Stimulated activated CD8-positive, alpha-beta memory T cell treated with anti-CD3 and anti-CD28 coated beads, Interleukin-15, amount 100 ng/mL, for 24 hours (primary cell): Measurements from ENCODE around the gene TMCO5A.

ENCODE experiments used
- DNase-seq: peaks from one replicate; pipeline ENCODE4 v3.0.0-alpha.2; 2020; ENCODE audit warnings: low read depth

Gene TMCO5A

GRCh38 chr15:37973856-37974255, 39.4 kb downstream of the TMCO5A start:
- no peak for DNase-seq

- DNase-seq, result no peak
Observed at GRCh38 chr15:37978231-37978630, 43.8 kb downstream of the TMCO5A start.

GRCh38 chr15:37979671-37980409, 45.4 kb downstream of the TMCO5A start:
- no peak for DNase-seq

- no peak for DNase-seq
Observed at GRCh38 chr15:37981201-37981600, 46.8 kb downstream of the TMCO5A start.

- DNase-seq, result no peak
Observed at GRCh38 chr15:37981775-37982174, 47.3 kb downstream of the TMCO5A start.

- DNase-seq, result no peak
Observed at GRCh38 chr15:37984368-37984767, 49.9 kb downstream of the TMCO5A start.

GRCh38 chr15:37995461-37996347, 61.3 kb downstream of the TMCO5A start:
- no peak for DNase-seq
